ENCODE data around the gene HIPK2.

HIPK2 gene

DNA sequence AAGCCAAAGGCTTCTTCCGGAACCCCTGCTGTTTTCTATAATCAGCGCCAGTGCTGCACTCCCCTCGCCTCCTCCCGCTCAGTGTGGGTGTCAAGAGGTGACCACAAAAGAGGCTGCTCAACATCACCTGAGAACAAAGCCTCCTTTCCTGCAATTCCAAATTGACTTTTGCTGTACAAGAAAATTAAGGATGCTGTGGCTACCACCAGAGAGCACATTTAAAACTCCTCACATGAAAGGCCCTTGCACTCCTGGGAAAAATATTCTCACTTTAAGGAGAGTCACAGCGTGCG lies 96.4 kb downstream of the HIPK2 start:
- no peaks in the 10 kb centered on the region for H3K36me3 ChIP-seq (ENCODE audit: control insufficient read depth, insufficient read depth, low read length)

DNA sequence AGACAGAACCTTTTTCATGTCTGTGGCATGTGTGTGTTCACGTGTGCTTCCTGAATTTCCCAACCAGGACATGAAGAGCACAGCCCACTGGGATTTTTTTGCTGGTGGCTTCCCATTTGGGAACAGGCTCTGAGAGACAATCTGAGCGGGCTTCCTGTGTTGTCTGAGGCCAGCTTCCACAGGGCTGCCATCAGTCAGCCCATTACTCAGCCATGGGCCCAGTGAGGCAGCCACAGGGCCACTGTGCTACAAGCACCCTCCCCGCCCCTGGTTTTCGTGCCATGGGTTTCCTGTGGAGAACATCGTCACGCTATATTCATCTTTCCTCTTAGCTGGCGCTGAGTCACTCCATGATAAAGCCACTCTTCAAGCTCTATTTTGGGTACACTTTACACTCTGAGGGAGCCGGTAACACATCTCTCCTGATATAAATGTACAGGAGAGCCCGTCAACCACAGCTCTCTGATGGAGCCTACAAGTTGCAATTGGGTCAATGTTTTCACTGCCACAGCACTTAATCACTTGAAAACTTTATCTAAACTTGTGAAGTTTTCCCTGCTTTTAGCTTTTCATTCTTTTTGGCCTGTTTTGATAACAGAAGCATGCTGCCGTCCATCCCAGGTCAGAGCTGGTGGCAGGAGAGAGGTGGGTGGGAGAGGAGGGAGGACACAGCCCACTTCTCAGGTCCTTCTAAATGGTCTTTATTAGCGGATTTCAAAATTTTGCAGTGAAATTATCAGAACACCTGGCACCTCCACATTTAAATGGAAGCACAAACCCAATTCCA lies 96.9 kb downstream of the HIPK2 start:
- Histone ChIP-seq H3K9ac (no peak overlapping the region), H2AFZ (no peak overlapping the region), H3K79me2 (peaks cover 11% of the 10 kb centered on the region), H3K4me1 (peaks cover 6% of the 10 kb centered on the region), H3K4me2 (ENCODE audit: low read length) (no peak overlapping the region), H3K27ac (peak overlapping the region; percentile 17), H3K27me3 (ENCODE audit: control insufficient read depth, insufficient read depth, low read length) (no peaks in the 10 kb centered on the region), H3K4me3 (ENCODE audit: low read depth, low read length) (no peak overlapping the region), H3K36me3 (ENCODE audit: control insufficient read depth, insufficient read depth, low read length) (no peaks in the 10 kb centered on the region), H3K9me3 (ENCODE audit: control insufficient read depth, low read length) (no peaks in the 10 kb centered on the region)
- no peak for TF ChIP-seq CTCF (IDR thresholded peaks at IDR 0.05)

More for the DNA sequence above, 96.4 kb downstream of the HIPK2 start:
- Histone ChIP-seq H3K4me1 (peaks cover 6% of the 10 kb centered on the region), H3K79me2 (peaks cover 13% of the 10 kb centered on the region), H3K4me3 (ENCODE audit: low read depth, low read length) (no peak overlapping the region), H3K27me3 (ENCODE audit: control insufficient read depth, insufficient read depth, low read length) (no peaks in the 10 kb centered on the region), H3K27ac (no peak overlapping the region), H3K4me2 (ENCODE audit: low read length) (no peak overlapping the region), H2AFZ (no peak overlapping the region), H3K9me3 (ENCODE audit: control insufficient read depth, low read length) (no peaks in the 10 kb centered on the region), H3K9ac (no peak overlapping the region)
- TF ChIP-seq CTCF (IDR thresholded peaks at IDR 0.05) = no peak

GRCh38 chr7:139679731-139680594 lies 97.8 kb downstream of the HIPK2 start:
- Histone ChIP-seq H2AFZ (no peak overlapping the region), H3K27ac (peak overlapping the region; percentile 17), H3K4me2 (ENCODE audit: low read length) (no peak overlapping the region), H3K4me3 (ENCODE audit: low read depth, low read length) (no peak overlapping the region), H3K79me2 (peaks cover 9% of the 10 kb centered on the region), H3K4me1 (peaks cover 6% of the 10 kb centered on the region), H3K9ac (no peak overlapping the region), H3K9me3 (ENCODE audit: control insufficient read depth, low read length) (no peaks in the 10 kb centered on the region), H3K27me3 (ENCODE audit: control insufficient read depth, insufficient read depth, low read length) (no peaks in the 10 kb centered on the region), H3K36me3 (ENCODE audit: control insufficient read depth, insufficient read depth, low read length) (no peaks in the 10 kb centered on the region)
- no peak for TF ChIP-seq CTCF (IDR thresholded peaks at IDR 0.05)

- Histone ChIP-seq H3K27me3 (ENCODE audit: control insufficient read depth, insufficient read depth, low read length) (no peaks in the 10 kb centered on the region), H2AFZ (no peak overlapping the region), H3K4me3 (ENCODE audit: low read depth, low read length) (no peak overlapping the region), H3K4me1 (peaks cover 6% of the 10 kb centered on the region), H3K4me2 (ENCODE audit: low read length) (no peak overlapping the region), H3K9ac (no peak overlapping the region), H3K9me3 (ENCODE audit: control insufficient read depth, low read length) (no peaks in the 10 kb centered on the region), H3K36me3 (ENCODE audit: control insufficient read depth, insufficient read depth, low read length) (no peaks in the 10 kb centered on the region), H3K79me2 (no peaks in the 10 kb centered on the region), H3K27ac (no peak overlapping the region)
- no peak for TF ChIP-seq CTCF (IDR thresholded peaks at IDR 0.05)
These were observed 101.4 kb downstream of the HIPK2 start for GRCh38 chr7:139676390-139676789.
